BLaER1 (cell line): Measurements from ENCODE around the gene BHLHA15.

Source experiments
- H3K27ac ChIP-seq: shearing (Covaris generic); formaldehyde crosslinking; 2 replicates; pipeline ENCODE4 v1.8.1; 2022
- H3K27me3 ChIP-seq: shearing (Covaris generic); formaldehyde crosslinking; 2 replicates; pipeline ENCODE4 v1.8.1; 2022
- H3K36me3 ChIP-seq: shearing (Covaris generic); formaldehyde crosslinking; 2 replicates; pipeline ENCODE4 v1.8.1; 2022
- H3K4me1 ChIP-seq: shearing (Covaris generic); formaldehyde crosslinking; 2 replicates; pipeline ENCODE4 v1.8.1; 2022
- H3K4me2 ChIP-seq: shearing (Covaris generic); formaldehyde crosslinking; 2 replicates; pipeline ENCODE4 v1.8.1; 2022
- H3K4me3 ChIP-seq: shearing (Covaris generic); formaldehyde crosslinking; 2 replicates; pipeline ENCODE4 v1.8.1; 2022
- H3K9ac ChIP-seq: shearing (Covaris generic); formaldehyde crosslinking; 2 replicates; pipeline ENCODE4 v1.8.1; 2022
- H3K9me3 ChIP-seq: shearing (Covaris generic); formaldehyde crosslinking; 2 replicates; pipeline ENCODE4 v1.8.1; 2022
- H4K20me1 ChIP-seq: shearing (Covaris generic); formaldehyde crosslinking; 2 replicates; pipeline ENCODE4 v1.8.1; 2022
- Cebpa-rat ChIP-seq: shearing (Covaris generic); IDR thresholded peaks from 2 replicates; pipeline ENCODE4 v1.8.1; 2022

Gene BHLHA15

DNA sequence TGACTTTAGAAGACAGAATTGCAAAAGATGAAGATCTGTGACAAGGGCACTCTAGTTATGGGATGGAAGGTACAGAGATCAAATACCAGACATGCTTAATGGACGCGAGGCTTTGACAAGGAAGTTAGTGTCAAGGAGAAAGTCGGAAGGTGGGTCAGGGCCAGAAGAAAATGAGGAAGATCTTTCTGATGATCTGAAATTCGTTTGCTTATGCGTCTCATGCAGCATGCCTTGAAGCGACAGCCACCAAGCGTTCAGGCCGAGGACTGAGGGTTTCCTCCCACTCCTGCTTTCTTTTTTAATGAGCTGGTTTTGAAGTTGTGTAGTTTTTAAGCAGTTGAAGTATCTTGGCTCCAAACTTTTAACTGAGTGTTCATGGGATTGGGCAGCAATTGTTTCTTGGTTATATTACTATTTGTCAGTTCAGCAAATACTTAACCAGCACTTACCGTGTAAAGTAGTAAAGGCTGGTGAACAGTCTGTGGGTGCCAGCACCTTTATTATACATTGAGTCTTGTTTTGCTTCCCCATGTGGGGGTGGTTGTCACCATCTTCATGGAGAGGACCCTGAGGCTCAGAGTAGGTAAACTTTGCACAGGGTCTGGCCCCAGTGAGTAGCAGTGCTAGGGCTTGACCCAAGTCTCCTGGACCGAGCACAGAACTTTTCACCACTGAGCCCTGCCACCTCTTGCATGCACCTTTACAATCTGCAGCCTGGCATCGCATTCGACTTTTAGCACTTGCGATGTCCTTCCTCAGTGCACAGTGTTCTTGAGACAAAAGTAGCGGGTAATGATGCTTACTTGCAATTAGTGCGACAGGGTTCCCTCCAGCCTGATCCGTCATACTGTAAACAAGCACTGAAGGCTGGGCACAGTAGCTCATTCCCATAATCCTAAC lies 14.3 kb upstream of the BHLHA15 start:
- peaks cover 7% of the 10 kb centered on the region; the same call in 1 of the 2 replicates for H3K9me3 ChIP-seq
- H3K36me3 ChIP-seq: peaks cover 63% of the 10 kb centered on the region
- no peak overlapping the region for H3K27ac ChIP-seq
- H3K4me2 ChIP-seq: no peak overlapping the region
- peaks cover 21% of the 10 kb centered on the region for H3K4me1 ChIP-seq
- no peak for TF ChIP-seq Cebpa-rat
- no peak overlapping the region for H3K9ac ChIP-seq
- peaks cover 68% of the 10 kb centered on the region for H4K20me1 ChIP-seq
- H3K27me3 ChIP-seq: no peaks in the 10 kb centered on the region
- no peak overlapping the region for H3K4me3 ChIP-seq

DNA sequence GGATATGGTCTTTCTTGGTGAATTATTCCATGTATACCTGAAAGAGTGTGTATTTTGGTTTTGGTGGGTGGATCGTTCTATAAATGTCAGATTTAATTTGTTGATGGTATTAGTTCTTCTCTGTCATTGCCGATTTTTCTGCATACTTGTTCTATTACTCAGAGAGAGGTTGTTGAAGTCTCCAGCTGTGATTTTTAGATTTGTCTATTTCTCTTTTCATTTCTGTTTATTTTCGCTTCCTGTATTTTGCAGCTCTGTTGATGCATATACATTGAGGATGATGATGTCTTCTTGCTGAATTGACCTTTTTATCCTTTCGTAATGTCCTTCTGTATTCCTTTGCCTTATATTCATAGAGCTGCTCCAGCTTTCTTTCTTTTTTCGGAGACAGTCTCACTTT lies 12.1 kb upstream of the BHLHA15 start:
- Histone ChIP-seq H4K20me1 (peaks cover 90% of the 10 kb centered on the region), H3K27ac (no peak overlapping the region), H3K9ac (no peak overlapping the region), H3K9me3 (peaks cover 7% of the 10 kb centered on the region; the same call in 1 of the 2 replicates), H3K36me3 (peaks cover 52% of the 10 kb centered on the region), H3K27me3 (no peaks in the 10 kb centered on the region), H3K4me1 (peaks cover 43% of the 10 kb centered on the region), H3K4me2 (no peak overlapping the region), H3K4me3 (no peak overlapping the region)
- no peak for TF ChIP-seq Cebpa-rat

DNA sequence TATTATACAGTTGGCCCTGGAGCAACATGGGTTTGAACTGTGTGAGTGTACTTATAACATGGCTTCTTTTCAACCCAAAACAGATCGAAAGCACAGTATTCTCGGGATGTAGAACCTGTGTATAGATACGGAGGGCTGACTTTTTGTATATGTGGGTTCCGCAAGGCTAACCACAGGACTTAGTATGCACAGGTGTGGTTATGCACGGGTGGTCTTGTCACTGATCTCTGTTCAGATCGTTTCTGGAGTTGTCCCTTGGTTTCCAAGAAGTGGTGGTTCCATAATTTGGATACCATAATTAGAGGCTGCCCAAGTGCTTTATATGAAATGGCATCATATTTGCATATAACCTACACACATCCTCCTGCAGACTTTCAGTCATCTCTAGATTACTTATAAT lies 10.9 kb upstream of the BHLHA15 start:
- Histone ChIP-seq H3K27ac (no peak overlapping the region), H3K36me3 (peaks cover 52% of the 10 kb centered on the region), H3K9ac (no peak overlapping the region), H3K27me3 (no peaks in the 10 kb centered on the region), H4K20me1 (peaks cover 90% of the 10 kb centered on the region), H3K4me3 (no peak overlapping the region), H3K9me3 (peaks cover 7% of the 10 kb centered on the region; the same call in 1 of the 2 replicates), H3K4me1 (peaks cover 47% of the 10 kb centered on the region), H3K4me2 (peak overlapping the region; percentile 87)
- no peak for TF ChIP-seq Cebpa-rat

DNA sequence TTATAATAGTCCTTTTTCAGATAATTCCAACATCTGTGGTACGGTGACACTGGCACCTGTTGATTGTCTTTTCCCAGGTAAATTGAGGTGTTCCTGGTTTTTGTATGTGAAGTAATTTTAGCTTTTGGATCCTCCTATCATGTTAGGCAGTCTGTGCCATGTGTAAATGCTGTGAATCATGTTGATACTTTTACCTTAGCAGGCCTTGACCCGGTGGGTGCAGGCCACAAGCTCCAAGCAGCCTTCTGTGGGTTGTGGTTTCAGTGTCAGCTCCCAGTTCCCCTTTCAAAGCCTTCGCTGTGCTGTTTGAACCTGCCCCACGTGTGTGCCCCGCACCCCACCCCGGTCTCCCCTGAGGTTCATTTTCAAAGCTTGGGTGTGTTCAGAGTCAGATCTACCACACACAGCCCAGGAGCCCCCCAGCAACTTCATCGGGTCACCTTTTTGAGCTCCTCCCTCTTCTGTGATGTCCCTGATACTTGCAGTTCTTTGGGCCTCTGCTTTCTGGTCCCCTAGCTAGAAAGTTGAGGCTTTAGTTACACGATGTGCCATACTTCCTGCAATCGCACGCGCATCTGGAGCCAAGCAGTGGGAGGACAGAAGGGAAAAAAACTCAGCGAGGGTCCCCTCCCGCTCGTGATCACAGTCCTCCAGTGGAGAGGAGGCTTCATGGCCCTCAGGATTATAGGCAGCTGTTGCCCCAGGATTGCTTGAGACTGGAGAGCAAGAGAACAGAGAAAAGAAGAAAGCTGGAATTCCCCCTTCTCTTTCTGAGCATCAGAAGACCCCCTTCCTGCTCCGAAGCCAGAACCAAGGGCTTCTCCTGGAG lies 8.7 kb upstream of the BHLHA15 start:
- Histone ChIP-seq H3K27me3 (no peaks in the 10 kb centered on the region), H3K4me2 (peak overlapping the region; percentile 87), H3K36me3 (peaks cover 52% of the 10 kb centered on the region), H3K9ac (peak overlapping the region; percentile 47), H3K4me3 (no peak overlapping the region), H3K9me3 (peaks cover 7% of the 10 kb centered on the region; the same call in 1 of the 2 replicates), H4K20me1 (peaks cover 67% of the 10 kb centered on the region), H3K27ac (peak overlapping the region; percentile 43), H3K4me1 (peaks cover 47% of the 10 kb centered on the region)
- TF ChIP-seq Cebpa-rat: no peak

DNA sequence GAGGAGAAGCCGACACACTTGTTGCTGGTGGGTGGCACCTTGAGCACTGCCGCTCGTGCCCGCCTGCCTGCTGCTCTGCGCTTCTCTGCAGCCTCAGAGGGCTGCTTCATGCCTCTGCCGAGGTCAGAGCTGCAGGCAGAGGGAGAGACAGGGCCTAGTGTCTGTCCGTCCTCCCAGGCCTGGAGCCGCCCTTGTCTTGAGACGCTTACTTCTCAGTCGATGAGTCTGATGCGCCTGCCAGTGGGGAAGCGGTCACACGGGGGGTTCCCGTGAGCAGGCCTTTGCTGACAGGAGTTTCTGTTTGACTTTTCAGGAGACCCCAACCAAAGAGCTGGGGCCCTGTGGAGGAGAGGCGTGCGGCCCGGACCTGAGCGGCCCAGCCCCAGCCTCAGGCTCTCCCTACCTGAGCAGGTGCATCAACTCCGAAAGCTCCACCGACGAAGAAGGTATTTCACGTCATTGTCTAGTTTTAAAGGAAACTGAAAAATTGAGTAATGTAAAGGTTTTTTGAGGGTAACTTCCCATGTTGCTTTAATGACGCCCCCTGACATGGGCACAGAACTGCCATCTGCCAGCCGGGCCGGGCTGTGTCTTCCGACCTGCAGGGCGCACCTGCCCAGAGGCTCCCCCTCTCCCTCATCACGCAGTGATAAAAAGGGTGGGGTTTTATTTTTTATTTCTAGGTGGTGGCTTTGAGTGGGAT lies 7.8 kb upstream of the BHLHA15 start:
- H3K9me3 ChIP-seq: peaks cover 3% of the 10 kb centered on the region; the same call in 1 of the 2 replicates
- H3K27me3 ChIP-seq: no peaks in the 10 kb centered on the region
- TF ChIP-seq Cebpa-rat: no peak
- peaks cover 59% of the 10 kb centered on the region for H4K20me1 ChIP-seq
- peak overlapping the region; percentile 43 for H3K27ac ChIP-seq
- H3K4me1 ChIP-seq: peaks cover 47% of the 10 kb centered on the region
- H3K4me2 ChIP-seq: peak overlapping the region; percentile 87
- no peak overlapping the region for H3K4me3 ChIP-seq
- peaks cover 51% of the 10 kb centered on the region for H3K36me3 ChIP-seq
- peak overlapping the region; percentile 47 for H3K9ac ChIP-seq

DNA sequence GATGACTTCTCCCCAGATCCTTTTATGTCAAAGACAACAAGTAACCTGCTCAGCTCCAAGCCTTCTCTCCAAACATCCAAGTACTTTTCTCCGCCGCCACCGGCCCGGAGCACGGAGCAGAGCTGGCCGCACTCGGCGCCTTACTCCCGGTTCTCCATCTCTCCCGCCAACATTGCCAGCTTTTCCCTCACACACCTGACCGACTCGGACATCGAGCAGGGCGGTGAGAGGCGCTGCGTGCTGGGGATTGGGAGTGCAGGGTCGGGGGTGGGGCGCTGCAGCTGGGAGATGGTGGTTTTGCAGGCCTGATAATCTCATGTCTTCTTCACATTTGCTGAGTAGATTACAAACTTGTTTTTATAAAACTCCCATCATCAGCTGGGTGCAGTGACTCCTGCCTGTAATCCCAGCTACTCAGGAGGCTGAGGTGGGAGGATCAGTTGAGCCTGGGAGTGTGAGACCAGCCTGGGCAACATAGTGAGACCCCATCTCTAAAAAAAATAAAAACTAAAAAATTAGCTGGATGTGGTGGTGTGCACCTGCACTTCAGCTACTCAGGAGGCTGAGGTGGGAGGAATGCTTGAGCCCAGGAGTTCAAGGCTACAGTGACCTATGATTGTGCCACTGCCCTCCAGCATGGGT lies 7.2 kb upstream of the BHLHA15 start:
- no peak overlapping the region for H3K27ac ChIP-seq
- no peak overlapping the region for H3K4me3 ChIP-seq
- no peaks in the 10 kb centered on the region for H3K27me3 ChIP-seq
- H3K4me1 ChIP-seq: peaks cover 54% of the 10 kb centered on the region
- TF ChIP-seq Cebpa-rat: no peak
- H3K36me3 ChIP-seq: peaks cover 49% of the 10 kb centered on the region
- H3K9ac ChIP-seq: no peak overlapping the region
- no peak overlapping the region for H3K4me2 ChIP-seq
- H4K20me1 ChIP-seq: peaks cover 57% of the 10 kb centered on the region
- no peaks in the 10 kb centered on the region for H3K9me3 ChIP-seq

DNA sequence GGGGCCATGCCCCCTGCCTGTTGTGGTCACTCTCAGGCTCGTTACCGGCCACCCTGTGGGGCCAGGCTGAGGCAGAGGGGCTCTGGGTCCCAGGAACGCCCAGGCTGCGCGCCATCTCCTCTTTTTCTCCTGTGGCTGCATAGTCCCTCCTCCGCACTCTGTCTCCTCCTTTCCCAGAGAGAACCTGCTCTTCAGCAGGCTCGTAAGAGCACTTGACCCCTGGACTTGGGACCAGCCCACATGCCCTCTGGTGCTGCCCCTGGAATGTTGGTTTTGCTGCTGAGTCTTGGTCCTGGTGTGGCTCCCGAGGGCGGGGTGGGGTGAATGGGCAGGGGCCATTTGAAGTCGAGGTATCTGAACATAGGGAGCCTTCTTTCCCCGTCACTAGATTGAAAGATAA lies 6.6 kb upstream of the BHLHA15 start:
- no peaks in the 10 kb centered on the region for H3K9me3 ChIP-seq
- no peak overlapping the region for H3K27ac ChIP-seq
- no peak overlapping the region for H3K4me3 ChIP-seq
- TF ChIP-seq Cebpa-rat: no peak
- H3K9ac ChIP-seq: no peak overlapping the region
- peaks cover 49% of the 10 kb centered on the region for H3K36me3 ChIP-seq
- H3K4me1 ChIP-seq: peaks cover 56% of the 10 kb centered on the region
- peaks cover 51% of the 10 kb centered on the region for H4K20me1 ChIP-seq
- no peak overlapping the region for H3K4me2 ChIP-seq
- H3K27me3 ChIP-seq: no peaks in the 10 kb centered on the region

DNA sequence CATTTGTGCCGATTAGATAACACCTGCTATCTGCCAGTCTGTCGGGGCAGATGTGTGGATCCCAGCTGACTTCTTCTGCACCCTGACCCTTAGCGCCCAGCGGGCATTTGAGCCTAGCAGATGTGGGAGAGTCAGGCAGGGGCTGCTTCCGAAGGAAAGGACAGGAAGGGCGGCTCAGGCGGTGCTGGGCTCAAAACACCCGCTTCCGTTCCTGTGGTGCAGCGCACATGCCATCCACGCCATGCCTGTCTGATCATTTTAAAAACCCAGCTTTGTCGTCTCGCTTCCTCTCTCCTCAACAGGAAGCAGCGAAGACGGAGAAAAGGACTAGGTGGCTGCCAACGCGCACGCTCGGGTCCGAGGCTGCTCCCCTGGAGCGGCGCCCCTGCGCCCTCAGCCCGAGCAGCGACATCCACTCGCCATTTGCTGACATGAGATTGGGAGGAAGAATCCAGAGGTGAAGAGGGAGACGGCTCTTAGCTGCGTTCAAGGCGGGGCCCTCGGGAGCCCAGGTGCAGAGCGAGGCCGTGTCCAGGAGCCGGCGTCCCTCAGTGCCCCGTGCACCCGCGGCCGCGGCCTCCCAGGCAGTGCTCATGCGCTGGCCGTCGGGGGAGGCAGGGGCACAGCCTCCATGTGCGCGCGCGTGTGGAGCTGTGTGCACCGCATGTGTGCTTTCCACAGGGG lies 5.9 kb upstream of the BHLHA15 start:
- Histone ChIP-seq H3K4me2 (no peak overlapping the region), H3K4me1 (peaks cover 51% of the 10 kb centered on the region), H3K9me3 (no peaks in the 10 kb centered on the region), H3K4me3 (no peak overlapping the region), H4K20me1 (peaks cover 45% of the 10 kb centered on the region), H3K27ac (no peak overlapping the region), H3K9ac (no peak overlapping the region), H3K36me3 (peaks cover 49% of the 10 kb centered on the region), H3K27me3 (no peaks in the 10 kb centered on the region)
- no peak for TF ChIP-seq Cebpa-rat
